ENCODE results near the gene DLD.

DNA sequence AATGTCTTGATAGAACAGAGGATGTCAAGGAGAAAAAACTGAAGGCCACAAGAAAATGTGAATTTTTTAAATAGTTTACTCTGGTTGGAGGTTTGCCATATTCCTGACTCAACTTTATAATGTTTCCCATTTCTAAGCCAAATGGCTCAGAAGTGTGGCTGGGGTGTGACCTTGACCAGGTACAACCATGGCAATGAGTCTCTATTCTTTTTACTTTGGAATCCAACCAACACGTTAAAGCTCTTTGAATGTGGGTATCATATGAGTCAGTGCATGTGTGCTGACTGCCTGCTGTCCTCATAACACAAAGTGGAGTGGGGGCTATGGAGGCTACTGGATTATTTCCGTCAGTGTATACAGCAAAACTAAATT, 33.5 kb upstream of the DLD start:
- no peak for TF ChIP-seq POLR2A (IDR thresholded peaks at IDR 0.05)
- TF ChIP-seq, protein P1, sequence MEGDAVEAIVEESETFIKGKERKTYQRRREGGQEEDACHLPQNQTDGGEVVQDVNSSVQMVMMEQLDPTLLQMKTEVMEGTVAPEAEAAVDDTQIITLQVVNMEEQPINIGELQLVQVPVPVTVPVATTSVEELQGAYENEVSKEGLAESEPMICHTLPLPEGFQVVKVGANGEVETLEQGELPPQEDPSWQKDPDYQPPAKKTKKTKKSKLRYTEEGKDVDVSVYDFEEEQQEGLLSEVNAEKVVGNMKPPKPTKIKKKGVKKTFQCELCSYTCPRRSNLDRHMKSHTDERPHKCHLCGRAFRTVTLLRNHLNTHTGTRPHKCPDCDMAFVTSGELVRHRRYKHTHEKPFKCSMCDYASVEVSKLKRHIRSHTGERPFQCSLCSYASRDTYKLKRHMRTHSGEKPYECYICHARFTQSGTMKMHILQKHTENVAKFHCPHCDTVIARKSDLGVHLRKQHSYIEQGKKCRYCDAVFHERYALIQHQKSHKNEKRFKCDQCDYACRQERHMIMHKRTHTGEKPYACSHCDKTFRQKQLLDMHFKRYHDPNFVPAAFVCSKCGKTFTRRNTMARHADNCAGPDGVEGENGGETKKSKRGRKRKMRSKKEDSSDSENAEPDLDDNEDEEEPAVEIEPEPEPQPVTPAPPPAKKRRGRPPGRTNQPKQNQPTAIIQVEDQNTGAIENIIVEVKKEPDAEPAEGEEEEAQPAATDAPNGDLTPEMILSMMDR (IDR thresholded peaks at IDR 0.05) = no peak
